HFFc6 (cell line): ENCODE data around the gene STK35. TPM values are rescaled to one million over a fixed set of nuclear protein-coding genes. Genes with fewer than 3 reads are reported as not detected.
A peak's percentile ranks its signal among the peaks of the same experiment; 100 is the strongest.

Experiments
- DNase-seq: peaks from one replicate; pipeline ENCODE4 v3.0.0-alpha.2; 2018
- H3K27ac Mint-ChIP-seq: 2 replicates; pipeline ENCODE4 v1.8.0; 2020; ENCODE audit warnings: mild to moderate bottlenecking, mixed read lengths
- H3K27me3 Mint-ChIP-seq: 2 replicates; pipeline ENCODE4 v1.8.0; 2021; ENCODE audit warnings: mild to moderate bottlenecking, moderate library complexity, mixed read lengths; ENCODE audit not compliant: insufficient read depth
- H3K36me3 Mint-ChIP-seq: 2 replicates; pipeline ENCODE4 v1.8.0; 2021; ENCODE audit warnings: low read depth, mixed read lengths
- H3K4me1 Mint-ChIP-seq: 2 replicates; pipeline ENCODE4 v1.8.0; 2020; ENCODE audit warnings: low read depth, mixed read lengths
- H3K4me3 Mint-ChIP-seq: 2 replicates; pipeline ENCODE4 v1.8.0; 2020; ENCODE audit warnings: mild to moderate bottlenecking, moderate library complexity, mixed read lengths
- H3K9me3 Mint-ChIP-seq: 2 replicates; pipeline ENCODE4 v1.8.0; 2020; ENCODE audit warnings: mild to moderate bottlenecking, mixed read lengths
- CTCF ChIP-seq: fragments of 200-600 bp; sonication (generic); IDR thresholded peaks from 2 replicates; pipeline ENCODE4 v1.5.0; 2021; ENCODE audit warnings: antibody characterized with exemption, mild to moderate bottlenecking
- total RNA-seq, 6 experiments: library from RNA; stranded (reverse); fragmentation: NEBNext Ultra II Directional; extraction: Animal tissue kit (Norgen Biotek cat#: 25700); gene quantifications; 2 replicates in 1 of 6; 3 replicates in 5 of 6; pipeline ENCODE4 v1.2.3, GENCODE V29; 2021

The STK35 gene
- total RNA-seq, 6 experiments from 2014 or later: 14.0 to 16.7 (median 15.1) TPM

- TF ChIP-seq CTCF: peak; percentile 96
- Mint-ChIP-seq H3K4me1 (peaks cover 6% of the 10 kb centered on the region), H3K36me3 (no peaks in the 10 kb centered on the region), H3K9me3 (no peaks in the 10 kb centered on the region), H3K27me3 (peaks cover 38% of the 10 kb centered on the region), H3K4me3 (no peak overlapping the region; the same call in 1 of the 2 replicates), H3K27ac (no peak overlapping the region)
- DNase-seq: peak; percentile 33
Measured at GRCh38 chr20:2172305-2173175, 70.9 kb downstream of the STK35 start.

GRCh38 chr20:2173186-2173585, 71.6 kb downstream of the STK35 start:
- H3K4me3 Mint-ChIP-seq: no peak overlapping the region
- no peak for TF ChIP-seq CTCF
- peaks cover 34% of the 10 kb centered on the region for H3K27me3 Mint-ChIP-seq
- H3K9me3 Mint-ChIP-seq: no peaks in the 10 kb centered on the region
- peaks cover 6% of the 10 kb centered on the region for H3K4me1 Mint-ChIP-seq
- H3K27ac Mint-ChIP-seq: no peak overlapping the region
- DNase-seq: no peak
- H3K36me3 Mint-ChIP-seq: no peaks in the 10 kb centered on the region

DNA sequence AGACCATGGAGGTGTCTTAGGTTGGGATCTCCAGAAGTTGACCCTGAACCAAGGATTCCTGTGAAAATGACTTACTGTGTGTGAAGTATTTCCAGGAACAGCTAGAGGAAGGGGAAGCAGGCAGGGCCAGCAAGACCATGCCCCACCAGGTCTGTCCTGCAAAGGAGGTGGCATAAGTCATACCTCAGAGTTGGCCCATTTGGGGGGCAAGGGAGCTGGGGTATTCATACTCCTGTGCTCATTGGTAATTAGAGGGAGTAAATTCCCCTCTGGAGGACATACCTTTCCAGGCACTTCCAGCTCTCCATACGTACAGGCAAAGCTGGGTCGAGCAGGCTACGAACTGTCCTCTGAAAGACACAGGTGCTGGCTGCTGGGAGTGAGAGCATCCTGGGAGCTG, 72.4 kb downstream of the STK35 start:
- Mint-ChIP-seq H3K9me3 (no peaks in the 10 kb centered on the region), H3K4me3 (no peak overlapping the region), H3K27me3 (peaks cover 32% of the 10 kb centered on the region), H3K36me3 (no peaks in the 10 kb centered on the region), H3K27ac (no peak overlapping the region), H3K4me1 (peaks cover 6% of the 10 kb centered on the region)
- no peak for TF ChIP-seq CTCF
- DNase-seq: no peak

GRCh38 chr20:2176946-2177345, 75.3 kb downstream of the STK35 start:
- Mint-ChIP-seq H3K4me1 (peaks cover 6% of the 10 kb centered on the region), H3K36me3 (no peaks in the 10 kb centered on the region), H3K9me3 (no peaks in the 10 kb centered on the region), H3K4me3 (no peak overlapping the region), H3K27ac (no peak overlapping the region), H3K27me3 (peaks cover 37% of the 10 kb centered on the region)
- no peak for TF ChIP-seq CTCF
- no peak for DNase-seq

- TF ChIP-seq CTCF: no peak
- Mint-ChIP-seq H3K9me3 (no peaks in the 10 kb centered on the region), H3K4me1 (no peaks in the 10 kb centered on the region), H3K36me3 (no peaks in the 10 kb centered on the region), H3K4me3 (no peak overlapping the region), H3K27me3 (peaks cover 34% of the 10 kb centered on the region), H3K27ac (no peak overlapping the region)
- DNase-seq: no peak
Measured at GRCh38 chr20:2178318-2179232, 76.9 kb downstream of the STK35 start.
